GM12878 (cell line): ENCODE measurements around the gene ARMC9. TPM values are rescaled to one million over a fixed set of nuclear protein-coding genes. Genes with fewer than 3 reads are reported as not detected.

Experiments
- ATAC-seq: fragments of 200-7000 bp; cut with Tn5 transposase; 3 replicates; pipeline ENCODE4 v1.9.1; 2020; ENCODE audit warnings: mild to moderate bottlenecking, moderate library complexity
- BruUV-seq: library from RNA; stranded (reverse); fragments of 400-500 nt; replicated peaks from 2 replicates; lab custom pipeline; 2021; lab: Mats Ljungman, UMichigan
- CTCF ChIA-PET: fragments of 300-600 bp; sonication (Branson Sonifier 250); formaldehyde crosslinking; extraction: SDS; loops from one replicate; lab custom pipeline; 2021; ENCODE audit warnings: inconsistent platforms; lab: Yijun Ruan, JAX
- POLR2A ChIA-PET: fragments of 350-600 bp; formaldehyde crosslinking; extraction: SDS; loops from one replicate; lab custom pipeline; 2021; ENCODE audit warnings: inconsistent platforms; lab: Charles Lee
- RAD21 ChIA-PET: fragments of 300-600 bp; sonication (Branson Sonifier 250); formaldehyde crosslinking; loops from one replicate; lab custom pipeline; 2023; ENCODE audit warnings: antibody characterized with exemption; ENCODE audit not compliant: unreplicated experiment; lab: Charles Lee
- SMC1A ChIA-PET: fragments of 300-600 bp; sonication (Branson Sonifier 250); formaldehyde crosslinking; loops from one replicate; lab custom pipeline; 2023; ENCODE audit not compliant: unreplicated experiment, uncharacterized antibody; lab: Charles Lee
- DNase-seq: peaks from one replicate; pipeline ENCODE4 v3.0.0-alpha.2; 2011; ENCODE audit warnings: low read depth, low spot score
- FAIRE-seq: peaks from 3 replicates; lab custom pipeline; 2011; peaks lifted over from hg19 to GRCh38; lab: Jason Lieb, UNC
- H2AFZ ChIP-seq: 2 replicates; pipeline ENCODE4 v1.6.0; 2011; ENCODE audit warnings: low read depth, low read length, control low read depth; ENCODE audit not compliant: control insufficient read depth
- H3K27ac ChIP-seq: 2 replicates; pipeline ENCODE4 v1.5.1; 2011; ENCODE audit warnings: control low read depth; ENCODE audit not compliant: control insufficient read depth, insufficient read depth
- H3K27me3 ChIP-seq, 2 experiments: replicated peaks in 1 of 2; 2 replicates each; pipeline versions ENCODE4 v1.6.0 to v1.6.1; 2011; ENCODE audit warnings: low read length in 1 of 2; ENCODE audit not compliant: control insufficient read depth in 2 of 2, insufficient read depth in 2 of 2
- H3K36me3 ChIP-seq, 2 experiments: 2 replicates each; pipeline ENCODE4 v1.5.1; 2011; ENCODE audit warnings: low read length in 1 of 2; ENCODE audit not compliant: control insufficient read depth in 2 of 2, insufficient read depth in 2 of 2
- H3K4me1 ChIP-seq: 2 replicates; pipeline ENCODE4 v1.6.1; 2011; ENCODE audit warnings: mild to moderate bottlenecking, low read length, moderate library complexity, mixed read lengths; ENCODE audit not compliant: control insufficient read depth, insufficient read depth
- H3K4me2 ChIP-seq: 2 replicates; pipeline ENCODE4 v1.6.0; 2011; ENCODE audit warnings: control low read depth; ENCODE audit not compliant: control insufficient read depth, insufficient read depth
- H3K4me3 ChIP-seq: fragments of 200-600 bp; sonication (generic); 2 replicates; pipeline ENCODE4 v1.5.1; 2016
- H3K79me2 ChIP-seq: 2 replicates; pipeline ENCODE4 v1.6.0; 2011; ENCODE audit warnings: low read length; ENCODE audit not compliant: control insufficient read depth, insufficient read depth
- H3K9ac ChIP-seq: 2 replicates; pipeline ENCODE4 v1.8.0; 2011; ENCODE audit warnings: low read length, control low read depth, mixed read lengths; ENCODE audit not compliant: control insufficient read depth, insufficient read depth
- H3K9me3 ChIP-seq: replicated peaks from 3 replicates; pipeline ENCODE4 v1.5.1; 2011; ENCODE audit warnings: mild to moderate bottlenecking, low read length; ENCODE audit not compliant: control insufficient read depth, insufficient read depth
- H4K20me1 ChIP-seq: 2 replicates; pipeline ENCODE4 v1.6.0; 2011; ENCODE audit not compliant: control insufficient read depth, insufficient read depth
- BMI1 ChIP-seq: fragments of 450-650 bp; IDR thresholded peaks from 2 replicates; pipeline ENCODE4 v1.6.1; 2016; ENCODE audit warnings: mild to moderate bottlenecking, moderate library complexity, borderline replicate concordance
- CHD1 ChIP-seq: IDR thresholded peaks from 2 replicates; pipeline ENCODE4 v1.6.1; 2012; ENCODE audit warnings: low read depth, low read length, improper control_type of control experiment
- HDAC6 ChIP-seq: fragments of 200-600 bp; sonication (generic); IDR thresholded peaks from one replicate; pipeline ENCODE4 v1.8.0; 2017; ENCODE audit warnings: antibody characterized with exemption; ENCODE audit not compliant: unreplicated experiment
- MEF2A ChIP-seq: IDR thresholded peaks from 2 replicates; pipeline ENCODE4 v1.6.1; 2011; ENCODE audit warnings: low read depth, mild to moderate bottlenecking, low read length, moderate library complexity; ENCODE audit not compliant: insufficient read depth
- MXI1 ChIP-seq: fragments of 150-350 bp; IDR thresholded peaks from 2 replicates; pipeline ENCODE4 v1.6.1; 2011; ENCODE audit warnings: low read depth, mild to moderate bottlenecking, inconsistent platforms, low read length, improper control_type of control experiment
- NR2C1 ChIP-seq: fragments of 450-650 bp; IDR thresholded peaks from 2 replicates; pipeline ENCODE4 v1.6.1; 2017; ENCODE audit warnings: antibody characterized with exemption, mild to moderate bottlenecking, moderate library complexity
- RCOR1 ChIP-seq: conservative IDR thresholded peaks from 2 replicates; pipeline ENCODE4 v1.6.1; 2012; ENCODE audit warnings: low read depth, low read length, improper control_type of control experiment
- WRNIP1 ChIP-seq: IDR thresholded peaks from 2 replicates; pipeline ENCODE4 v1.6.1; 2011; ENCODE audit warnings: low read depth, low read length, improper control_type of control experiment, borderline replicate concordance
- WGBS: methylation state at CpG from one replicate; pipeline ENCODE4 v1.1.6; 2016; ENCODE audit warnings: low lambda C conversion rate; ENCODE audit not compliant: insufficient replicate concordance, insufficient coverage; ENCODE audit errors: missing lambda C conversion rate; 5-methylcytosine and 5-hydroxymethylcytosine counted together
- in situ Hi-C: fragments of 300-500 bp; cut with MboI; formaldehyde crosslinking; loops from 9 replicates; pipeline ENCODE4 v1.14.3; 2018; ENCODE audit warnings: mixed read lengths
- intact Hi-C: fragments of 100-400 bp; cut with micrococcal nuclease; formaldehyde crosslinking; loops from one replicate; pipeline ENCODE4 v1.14.2; 2022; ENCODE audit not compliant: unreplicated experiment
- polyA plus RNA-seq, 11 experiments: library from polyadenylated mRNA; depleted of rRNA in 4 of 11; unstranded in 6 of 11; stranded (reverse) in 5 of 11; fragments of >200 nt; fragmentation: Nextera tagmentation in 4 of 11; fragmentation: Illumina TruSeq in 1 of 11; extraction: Ambion mirVana in 4 of 11; extraction: Trizol in 1 of 11; gene quantifications; 1 replicate in 1 of 11; 2 replicates in 10 of 11; pipeline versions ENCODE4 v1.2.1 to v1.2.3, GENCODE V29; 2011 to 2016; ENCODE audit warnings: inconsistent platforms in 2 of 11, missing spikeins in 2 of 11, low read depth in 1 of 11
- total RNA-seq, 4 experiments: library from RNA; depleted of rRNA in 3 of 4; stranded (reverse); fragments of >200 nt in 3 of 4; fragmentation: Illumina TruSeq in 1 of 4; extraction: Trizol in 1 of 4; gene quantifications; 2 replicates each; pipeline versions ENCODE4 v1.2.1 to v1.2.3, GENCODE V29; 2013 to 2021
- TF ChIP-seq, protein P1 (sequence below): fragments of 450-650 bp; IDR thresholded peaks from 2 replicates; pipeline ENCODE4 v1.6.1; 2017; ENCODE audit warnings: mild to moderate bottlenecking, low read depth, inconsistent platforms; ENCODE audit not compliant: poor library complexity, severe bottlenecking
- TF ChIP-seq, protein P2 (sequence below): fragments of 450-650 bp; IDR thresholded peaks from 2 replicates; pipeline ENCODE4 v1.6.1; 2018; ENCODE audit warnings: mild to moderate bottlenecking, low read depth, moderate library complexity; ENCODE audit not compliant: partially characterized antibody

ARMC9 gene
- total and polyA plus RNA-seq, 10 of the 15 experiments (the other 5 are each of a cell fraction or from before 2014, with no cell fraction given), result 3.8 to 21.8 (median 10.4) TPM

GRCh38 chr2:231185050-231185725 is 13.2 kb upstream of the ARMC9 start:
- WGBS, result 72% methylated on average over 11 of the region's 11 CpGs
- intact Hi-C loops, result no loop called here

GRCh38 chr2:231185886-231186285 is 12.5 kb upstream of the ARMC9 start:
- H3K4me1 ChIP-seq, result peaks cover 15% of the 10 kb centered on the region
- BruUV-seq, result no TSS peak
- FAIRE-seq, result no peak
- H2AFZ ChIP-seq, result no peak overlapping the region
- H3K4me3 ChIP-seq, result no peak overlapping the region
- no peak overlapping the region for H3K27ac ChIP-seq
- no peak for ATAC-seq
- H3K36me3 ChIP-seq, result no peaks in the 10 kb centered on the region
- intact Hi-C loops (no loop called here), in situ Hi-C loops (no loop called here)
- WGBS, result 44% methylated on average over 4 of the region's 4 CpGs
- H3K4me2 ChIP-seq, result no peak overlapping the region
- H3K79me2 ChIP-seq, result peaks cover 2% of the 10 kb centered on the region; the same call in 1 of the 2 replicates
- H3K27me3 ChIP-seq, result no peaks in the 10 kb centered on the region
- no peaks in the 10 kb centered on the region for H4K20me1 ChIP-seq
- H3K9me3 ChIP-seq, result no peaks in the 10 kb centered on the region
- CTCF ChIA-PET, result interaction anchor here (0.7 to 1.3 kb wide), 3 partner anchors 11 to 101 kb away, joined by 3 to 5 read pairs (median 4); no protein-coding TSS in a partner anchor
- RAD21 ChIA-PET, result no interaction called here
- TF ChIP-seq, protein P1, sequence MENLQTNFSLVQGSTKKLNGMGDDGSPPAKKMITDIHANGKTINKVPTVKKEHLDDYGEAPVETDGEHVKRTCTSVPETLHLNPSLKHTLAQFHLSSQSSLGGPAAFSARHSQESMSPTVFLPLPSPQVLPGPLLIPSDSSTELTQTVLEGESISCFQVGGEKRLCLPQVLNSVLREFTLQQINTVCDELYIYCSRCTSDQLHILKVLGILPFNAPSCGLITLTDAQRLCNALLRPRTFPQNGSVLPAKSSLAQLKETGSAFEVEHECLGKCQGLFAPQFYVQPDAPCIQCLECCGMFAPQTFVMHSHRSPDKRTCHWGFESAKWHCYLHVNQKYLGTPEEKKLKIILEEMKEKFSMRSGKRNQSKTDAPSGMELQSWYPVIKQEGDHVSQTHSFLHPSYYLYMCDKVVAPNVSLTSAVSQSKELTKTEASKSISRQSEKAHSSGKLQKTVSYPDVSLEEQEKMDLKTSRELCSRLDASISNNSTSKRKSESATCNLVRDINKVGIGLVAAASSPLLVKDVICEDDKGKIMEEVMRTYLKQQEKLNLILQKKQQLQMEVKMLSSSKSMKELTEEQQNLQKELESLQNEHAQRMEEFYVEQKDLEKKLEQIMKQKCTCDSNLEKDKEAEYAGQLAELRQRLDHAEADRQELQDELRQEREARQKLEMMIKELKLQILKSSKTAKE, result no peak
- TF ChIP-seq, protein P2, sequence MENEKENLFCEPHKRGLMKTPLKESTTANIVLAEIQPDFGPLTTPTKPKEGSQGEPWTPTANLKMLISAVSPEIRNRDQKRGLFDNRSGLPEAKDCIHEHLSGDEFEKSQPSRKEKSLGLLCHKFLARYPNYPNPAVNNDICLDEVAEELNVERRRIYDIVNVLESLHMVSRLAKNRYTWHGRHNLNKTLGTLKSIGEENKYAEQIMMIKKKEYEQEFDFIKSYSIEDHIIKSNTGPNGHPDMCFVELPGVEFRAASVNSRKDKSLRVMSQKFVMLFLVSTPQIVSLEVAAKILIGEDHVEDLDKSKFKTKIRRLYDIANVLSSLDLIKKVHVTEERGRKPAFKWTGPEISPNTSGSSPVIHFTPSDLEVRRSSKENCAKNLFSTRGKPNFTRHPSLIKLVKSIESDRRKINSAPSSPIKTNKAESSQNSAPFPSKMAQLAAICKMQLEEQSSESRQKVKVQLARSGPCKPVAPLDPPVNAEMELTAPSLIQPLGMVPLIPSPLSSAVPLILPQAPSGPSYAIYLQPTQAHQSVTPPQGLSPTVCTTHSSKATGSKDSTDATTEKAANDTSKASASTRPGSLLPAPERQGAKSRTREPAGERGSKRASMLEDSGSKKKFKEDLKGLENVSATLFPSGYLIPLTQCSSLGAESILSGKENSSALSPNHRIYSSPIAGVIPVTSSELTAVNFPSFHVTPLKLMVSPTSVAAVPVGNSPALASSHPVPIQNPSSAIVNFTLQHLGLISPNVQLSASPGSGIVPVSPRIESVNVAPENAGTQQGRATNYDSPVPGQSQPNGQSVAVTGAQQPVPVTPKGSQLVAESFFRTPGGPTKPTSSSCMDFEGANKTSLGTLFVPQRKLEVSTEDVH, result no peak
- TF ChIP-seq MXI1 (no peak), WRNIP1 (no peak), CHD1 (no peak), HDAC6 (no peak), BMI1 (no peak)
- SMC1A ChIA-PET, result interaction anchor here (1.2 kb wide), 1 partner anchor 51 kb away, joined by 3 read pairs; no protein-coding TSS in a partner anchor
- DNase-seq, result no peak
- POLR2A ChIA-PET, result no interaction called here
- H3K9ac ChIP-seq, result no peak overlapping the region

More at GRCh38 chr2:231185050-231185725, 13.2 kb upstream of the ARMC9 start:
- H3K4me1 ChIP-seq, result peaks cover 22% of the 10 kb centered on the region
- FAIRE-seq (no peak), ATAC-seq (no peak), DNase-seq (no peak)
- SMC1A ChIA-PET, result no interaction called here
- H3K9ac ChIP-seq, result no peak overlapping the region
- in situ Hi-C loops, result no loop called here
- H3K27me3 ChIP-seq, result no peaks in the 10 kb centered on the region
- no peak overlapping the region for H3K27ac ChIP-seq
- no peak for TF ChIP-seq RCOR1
- no peak for TF ChIP-seq NR2C1
- TF ChIP-seq MEF2A, result no peak
- no peaks in the 10 kb centered on the region for H4K20me1 ChIP-seq
- H2AFZ ChIP-seq, result no peak overlapping the region
- H3K79me2 ChIP-seq, result peaks cover 2% of the 10 kb centered on the region; the same call in 1 of the 2 replicates
- CTCF ChIA-PET, result no interaction called here
- POLR2A ChIA-PET, result no interaction called here
- no peaks in the 10 kb centered on the region for H3K36me3 ChIP-seq
- H3K4me2 ChIP-seq, result no peak overlapping the region
- no peak overlapping the region for H3K4me3 ChIP-seq
- RAD21 ChIA-PET, result no interaction called here
- H3K9me3 ChIP-seq, result no peaks in the 10 kb centered on the region
- no TSS peak for BruUV-seq
